CD4-positive, CD25-positive, alpha-beta regulatory T cell (primary cell): ENCODE results near the gene GAA. TPM values are rescaled to one million over a fixed set of nuclear protein-coding genes. Genes with fewer than 3 reads are reported as not detected.

Experiments
- ATAC-seq, 2 donors: fragments of 150-1000 bp; cut with Tn5 transposase; one replicate each; pipeline ENCODE4 v1.10.0; 2021; ENCODE audit warnings: low read depth in 2 of 2, moderate number of reproducible peaks in 2 of 2, moderate library complexity in 1 of 2
- DNase-seq, 3 donors: peaks; one replicate each; pipeline versions ENCODE4 v3.0.0 to v3.0.0-alpha.2; 2012 to 2022; ENCODE audit warnings: mixed read lengths in 1 of 3
- H3K27ac ChIP-seq: one replicate; pipeline ENCODE4 v1.7.0; 2013; ENCODE audit warnings: mild to moderate bottlenecking, low read length; ENCODE audit not compliant: insufficient read depth, poor library complexity, severe bottlenecking
- H3K27me3 ChIP-seq: one replicate; pipeline ENCODE4 v1.7.0; 2013; ENCODE audit warnings: low read length; ENCODE audit not compliant: control insufficient read depth, insufficient read depth
- H3K36me3 ChIP-seq: one replicate; pipeline ENCODE4 v1.7.0; 2013; ENCODE audit warnings: mild to moderate bottlenecking, low read length, moderate library complexity; ENCODE audit not compliant: control insufficient read depth, insufficient read depth
- H3K4me1 ChIP-seq: 2 replicates; pipeline ENCODE4 v1.7.0; 2013; ENCODE audit warnings: mild to moderate bottlenecking, low read length; ENCODE audit not compliant: insufficient read depth, control insufficient read depth, poor library complexity, severe bottlenecking
- H3K4me3 ChIP-seq: one replicate; pipeline ENCODE4 v1.7.0; 2013; ENCODE audit warnings: low read depth, mild to moderate bottlenecking, low read length, moderate library complexity
- H3K9me3 ChIP-seq, 2 experiments: 1 replicate in 1 of 2; 2 replicates in 1 of 2; pipeline ENCODE4 v1.7.0; 2013; ENCODE audit warnings: low read length in 2 of 2, mild to moderate bottlenecking in 1 of 2, moderate library complexity in 1 of 2; ENCODE audit not compliant: control insufficient read depth in 2 of 2
- H3K27ac Mint-ChIP-seq, 3 donors: one replicate each; pipeline ENCODE4 v1.8.0; 2020 to 2022; ENCODE audit warnings: mild to moderate bottlenecking in 3 of 3, mixed read lengths in 3 of 3, moderate library complexity in 2 of 3
- H3K27me3 Mint-ChIP-seq: one replicate; pipeline ENCODE4 v1.8.0; 2022; ENCODE audit warnings: mild to moderate bottlenecking, mixed read lengths
- H3K36me3 Mint-ChIP-seq: one replicate; pipeline ENCODE4 v1.8.0; 2020; ENCODE audit warnings: mixed read lengths
- H3K4me1 Mint-ChIP-seq, 4 donors: one replicate each; pipeline ENCODE4 v1.8.0; 2020 to 2022; ENCODE audit warnings: mixed read lengths in 4 of 4, mild to moderate bottlenecking in 1 of 4
- H3K4me3 Mint-ChIP-seq, 4 donors: one replicate each; pipeline ENCODE4 v1.8.0; 2020 to 2022; ENCODE audit warnings: mild to moderate bottlenecking in 4 of 4, mixed read lengths in 4 of 4, moderate library complexity in 3 of 4
- H3K9me3 Mint-ChIP-seq, 7 donors: one replicate each; pipeline ENCODE4 v1.8.0; 2020 to 2022; ENCODE audit warnings: mixed read lengths in 7 of 7, mild to moderate bottlenecking in 3 of 7, moderate library complexity in 2 of 7
- polyA plus RNA-seq, 4 donors: library from polyadenylated mRNA; unstranded; fragments of 300-500 nt; fragmentation: Illumina TruSeq; gene quantifications; one replicate each; pipeline ENCODE4 v1.2.3, GENCODE V29; 2021
- total RNA-seq: library from RNA; stranded (reverse); gene quantifications from one replicate; pipeline ENCODE4 v1.2.3, GENCODE V29; 2022

GAA gene
- total and polyA plus RNA-seq, 5 donors from 2014 or later, result 9.8 to 22.0 (median 11.6) TPM

DNA sequence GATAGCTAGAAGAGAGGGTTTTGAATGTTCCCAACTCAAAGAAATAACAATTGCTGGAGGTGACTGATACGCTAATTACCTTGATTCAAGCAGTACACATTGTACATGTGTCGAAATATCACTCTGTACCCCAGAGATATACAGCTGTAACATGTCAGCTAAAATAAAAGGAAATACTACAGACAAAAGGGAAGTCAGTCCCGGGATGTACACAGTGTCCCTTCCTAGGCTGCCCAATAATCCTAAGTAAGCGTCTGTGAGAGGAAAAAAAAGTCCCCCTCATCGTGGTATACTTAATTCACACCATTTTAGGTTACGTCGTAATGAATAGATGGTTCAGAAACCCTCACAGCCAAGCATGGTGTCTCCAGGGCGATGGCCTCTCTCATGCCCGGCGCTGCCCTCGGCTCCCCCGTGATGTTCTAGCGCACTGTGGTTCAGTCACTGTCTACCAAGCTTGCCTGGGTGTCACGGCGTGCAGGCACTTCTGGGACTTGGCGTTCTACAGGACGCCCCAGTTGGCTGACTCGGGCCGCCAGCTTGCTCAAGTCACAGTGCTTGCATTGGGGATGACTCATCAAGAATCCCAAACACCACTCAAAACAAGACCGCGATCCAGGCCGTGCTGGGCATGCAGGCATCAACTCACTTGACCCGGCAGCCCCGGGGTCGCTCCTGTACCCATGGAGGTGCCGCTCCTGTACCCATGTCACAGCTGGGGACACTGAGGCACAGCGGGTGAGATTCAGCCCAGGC is 37.4 kb upstream of the GAA start:
- Mint-ChIP-seq H3K36me3 (no peaks in the 10 kb centered on the region), H3K27me3 (no peaks in the 10 kb centered on the region), H3K27ac (no peak overlapping the region), H3K9me3 (no peaks in the 10 kb centered on the region), H3K4me1 (no peaks in the 10 kb centered on the region), H3K4me3 (no peak overlapping the region)
- no peaks in the 10 kb centered on the region for H3K36me3 ChIP-seq
- no peak overlapping the region for H3K27ac ChIP-seq
- H3K4me1 ChIP-seq, result no peaks in the 10 kb centered on the region
- no peaks in the 10 kb centered on the region for H3K9me3 ChIP-seq
- DNase-seq (no peak), ATAC-seq (no peak)
- H3K4me3 ChIP-seq, result no peak overlapping the region
- no peaks in the 10 kb centered on the region for H3K27me3 ChIP-seq

DNA sequence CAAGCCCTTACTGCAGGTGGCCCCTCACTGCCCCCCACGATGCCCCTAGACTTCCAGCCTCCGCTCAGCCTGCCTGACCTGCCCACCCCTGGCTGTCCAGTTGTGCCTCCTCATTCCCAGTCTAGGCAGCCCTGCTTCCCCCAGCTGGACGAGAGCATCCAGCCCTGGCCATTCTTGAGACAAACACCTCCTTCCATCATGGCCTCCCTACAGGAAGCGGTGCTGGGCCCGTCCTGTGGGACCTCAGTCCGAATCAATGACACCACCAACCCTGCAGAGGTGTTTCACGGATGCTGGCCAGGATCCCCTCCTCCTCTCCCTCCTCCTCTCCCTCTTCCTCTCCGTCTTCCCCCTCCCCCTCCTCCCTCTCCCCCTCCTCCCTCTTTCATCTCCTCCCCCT is 36.7 kb upstream of the GAA start:
- no peaks in the 10 kb centered on the region for H3K36me3 Mint-ChIP-seq
- H3K27ac ChIP-seq, result no peak overlapping the region
- H3K27ac Mint-ChIP-seq, result no peak overlapping the region
- ATAC-seq (no peak), DNase-seq (no peak)
- no peak overlapping the region for H3K4me3 ChIP-seq
- no peaks in the 10 kb centered on the region for H3K9me3 ChIP-seq
- H3K4me1 ChIP-seq, result no peaks in the 10 kb centered on the region
- no peaks in the 10 kb centered on the region for H3K9me3 Mint-ChIP-seq
- H3K27me3 Mint-ChIP-seq, result no peaks in the 10 kb centered on the region
- H3K27me3 ChIP-seq, result no peaks in the 10 kb centered on the region
- no peak overlapping the region for H3K4me3 Mint-ChIP-seq
- no peaks in the 10 kb centered on the region for H3K36me3 ChIP-seq
- H3K4me1 Mint-ChIP-seq, result no peaks in the 10 kb centered on the region

DNA sequence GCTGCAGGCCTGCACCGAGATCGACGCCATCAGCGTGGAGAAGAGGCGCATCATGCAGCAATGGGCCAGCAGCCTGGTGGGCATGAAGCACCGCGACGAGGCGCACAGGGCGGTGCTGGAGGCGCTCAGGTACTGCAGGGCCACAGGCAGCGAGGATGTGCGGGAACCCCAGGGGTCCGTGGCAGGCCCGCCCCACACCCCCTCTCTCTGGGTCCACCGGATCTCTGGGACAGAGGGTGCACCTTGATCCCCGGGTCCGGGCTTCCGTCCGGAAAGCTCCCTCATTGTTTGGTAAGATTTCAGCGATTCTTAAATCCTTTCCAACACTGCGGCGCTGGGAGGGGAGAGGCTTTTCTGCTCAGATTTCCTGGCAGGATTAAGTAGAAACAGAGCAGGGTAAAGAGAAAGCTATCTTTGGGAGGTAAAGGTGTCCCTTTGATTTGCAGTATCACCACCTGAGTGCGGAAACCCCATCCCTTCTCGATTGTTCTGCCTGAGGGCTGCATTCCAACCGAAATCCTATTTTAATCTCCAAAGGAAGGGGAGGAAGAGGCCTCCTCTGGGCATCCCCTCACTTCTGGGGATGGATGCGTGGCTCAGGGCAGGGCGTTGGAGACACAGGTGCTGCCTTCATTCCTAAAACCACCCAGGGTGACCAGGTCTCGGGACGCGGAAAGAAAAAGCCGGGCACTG is 35.8 kb upstream of the GAA start:
- no peaks in the 10 kb centered on the region for H3K4me1 Mint-ChIP-seq
- H3K9me3 Mint-ChIP-seq, result no peaks in the 10 kb centered on the region
- no peaks in the 10 kb centered on the region for H3K27me3 Mint-ChIP-seq

DNA sequence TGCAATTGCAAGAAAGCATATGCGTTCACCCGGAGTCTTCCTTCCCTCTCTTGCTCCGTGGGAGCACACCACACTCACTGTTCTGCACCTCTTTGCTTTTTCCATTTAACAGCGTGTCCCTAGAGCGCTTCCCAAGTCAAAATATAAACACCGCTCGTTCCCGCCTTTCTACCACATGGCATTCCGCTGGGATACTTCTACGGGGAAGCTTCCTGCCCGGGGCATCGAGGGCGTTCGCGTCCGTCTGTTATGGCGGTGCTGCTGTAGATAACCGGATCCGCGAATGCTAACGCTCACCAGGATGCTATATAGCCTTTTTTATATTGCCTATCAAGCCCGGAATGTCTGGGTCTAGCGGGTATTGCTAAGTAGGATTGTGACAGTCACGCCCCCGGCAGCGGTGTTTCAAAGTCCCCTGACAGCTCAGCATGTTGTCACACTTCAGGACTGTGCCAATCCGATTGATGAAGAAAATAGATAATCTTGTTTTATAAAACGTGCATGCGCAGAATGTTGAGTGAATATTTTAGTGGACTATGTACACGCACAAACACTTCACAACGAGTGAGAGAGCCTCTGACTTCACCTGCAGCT is 33.9 kb upstream of the GAA start:
- peaks cover 6% of the 10 kb centered on the region for H3K4me1 ChIP-seq
- no peaks in the 10 kb centered on the region for H3K9me3 ChIP-seq
- Mint-ChIP-seq H3K27me3 (peaks cover under 1% of the 10 kb centered on the region), H3K27ac (no peak overlapping the region), H3K36me3 (no peaks in the 10 kb centered on the region), H3K4me3 (no peak overlapping the region), H3K9me3 (no peaks in the 10 kb centered on the region), H3K4me1 (no peaks in the 10 kb centered on the region)
- ATAC-seq, result no peak
- H3K27me3 ChIP-seq, result no peaks in the 10 kb centered on the region
- DNase-seq, result no peak
- H3K27ac ChIP-seq, result no peak overlapping the region
- no peaks in the 10 kb centered on the region for H3K36me3 ChIP-seq
- no peak overlapping the region for H3K4me3 ChIP-seq

More for the DNA sequence above, 35.8 kb upstream of the GAA start:
- H3K4me1 ChIP-seq, result no peaks in the 10 kb centered on the region
- no peaks in the 10 kb centered on the region for H3K27me3 ChIP-seq
- ATAC-seq (no peak), DNase-seq (no peak)
- H3K27ac ChIP-seq, result no peak overlapping the region
- no peaks in the 10 kb centered on the region for H3K36me3 Mint-ChIP-seq
- H3K9me3 ChIP-seq, result no peaks in the 10 kb centered on the region
- no peaks in the 10 kb centered on the region for H3K36me3 ChIP-seq
- H3K27ac Mint-ChIP-seq, result no peak overlapping the region
- no peak overlapping the region for H3K4me3 ChIP-seq
- no peak overlapping the region for H3K4me3 Mint-ChIP-seq

DNA sequence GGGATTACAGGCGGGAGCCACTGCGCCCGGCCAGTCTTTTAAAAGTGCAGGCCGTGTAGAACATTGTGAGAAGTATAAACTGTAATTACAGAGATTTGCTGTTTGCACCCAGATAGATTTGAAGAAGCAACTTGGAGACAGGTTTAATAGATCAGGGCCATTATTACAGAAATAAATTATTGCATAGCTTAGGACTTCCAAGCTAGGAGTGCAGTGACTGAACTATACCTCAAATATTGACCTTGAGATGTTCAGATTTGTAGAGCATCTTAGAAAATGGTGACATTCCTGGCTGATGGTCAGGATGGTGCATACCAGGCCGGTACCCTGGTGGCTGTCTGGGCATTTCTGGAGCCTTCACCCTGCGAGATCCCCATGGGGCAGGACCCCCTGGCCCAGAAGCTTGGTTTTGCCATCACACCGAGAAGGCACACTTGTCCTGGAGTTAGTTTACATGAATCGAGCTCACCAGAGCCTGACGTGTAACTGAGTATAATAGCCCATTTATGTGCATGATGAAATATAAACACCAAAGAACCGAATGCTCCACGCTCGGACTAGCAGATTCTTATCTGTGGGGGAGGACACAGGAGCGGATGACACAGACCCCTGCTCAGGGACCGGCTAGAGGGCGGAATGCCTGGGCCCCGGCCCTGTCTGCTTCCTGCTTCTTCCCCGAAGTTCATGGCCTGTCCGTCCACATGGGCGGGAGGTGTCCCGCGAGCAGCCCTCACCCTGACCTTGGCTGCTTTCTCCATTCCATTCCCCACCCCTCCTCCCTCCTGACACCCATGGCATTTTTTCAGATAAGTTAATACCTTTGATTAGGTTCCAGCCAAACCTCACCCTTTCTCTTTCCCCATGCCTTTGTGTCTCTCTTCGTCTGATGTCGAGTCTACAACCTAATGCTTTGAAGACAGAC is 32.8 kb upstream of the GAA start:
- Histone ChIP-seq H3K9me3 (no peaks in the 10 kb centered on the region), H3K4me1 (peaks cover 6% of the 10 kb centered on the region), H3K4me3 (no peak overlapping the region), H3K36me3 (no peaks in the 10 kb centered on the region), H3K27ac (no peak overlapping the region), H3K27me3 (no peaks in the 10 kb centered on the region)
- no peak for ATAC-seq
- no peak overlapping the region for H3K4me3 Mint-ChIP-seq
- DNase-seq, result no peak
- H3K27ac Mint-ChIP-seq, result peak overlapping the region in 1 of 3 donors; percentile 50
- peaks cover 0 to 1% (median 0%) of the 10 kb centered on the region in 7 donors for H3K9me3 Mint-ChIP-seq
- peaks cover 4% of the 10 kb centered on the region for H3K27me3 Mint-ChIP-seq
- no peaks in the 10 kb centered on the region for H3K36me3 Mint-ChIP-seq
- no peaks in the 10 kb centered on the region for H3K4me1 Mint-ChIP-seq

DNA sequence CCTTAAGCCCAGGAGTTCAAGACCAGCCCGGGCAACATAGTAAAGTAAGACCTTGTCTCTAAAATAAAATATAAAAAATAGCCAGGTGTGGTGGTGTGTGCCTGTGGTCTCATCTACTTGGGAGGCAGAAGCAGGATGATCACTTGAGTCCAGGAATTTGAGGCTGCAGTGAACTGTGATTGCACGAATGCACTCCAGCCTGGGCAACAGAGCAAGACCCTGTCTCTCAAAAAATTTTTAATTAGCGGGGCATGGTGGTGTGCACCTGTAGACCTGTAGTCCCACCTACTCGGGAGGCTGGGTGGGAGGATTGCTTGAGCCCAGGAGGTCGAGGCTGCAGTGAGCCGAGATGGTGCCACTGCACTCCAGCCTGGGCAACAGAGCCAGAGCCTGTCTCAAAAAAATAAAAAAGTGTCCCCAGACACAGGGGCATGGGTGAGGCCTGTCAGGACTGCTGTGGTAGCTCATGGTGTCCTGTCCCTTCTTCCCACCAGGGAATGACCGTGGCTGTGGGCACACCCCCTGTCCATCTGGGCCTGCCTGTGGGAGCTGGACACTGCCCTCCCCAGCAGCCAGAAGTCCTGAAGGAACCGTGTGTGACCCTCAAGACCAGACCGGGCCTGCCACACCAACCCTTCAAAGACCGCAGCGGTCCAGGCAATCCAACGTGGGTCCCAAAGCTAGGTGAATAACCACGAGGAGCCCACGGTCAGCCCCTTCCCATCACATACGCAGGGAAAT is 30.8 kb upstream of the GAA start:
- H3K27me3 ChIP-seq, result no peaks in the 10 kb centered on the region
- no peaks in the 10 kb centered on the region for H3K36me3 ChIP-seq
- Mint-ChIP-seq H3K27me3 (peaks cover 10% of the 10 kb centered on the region), H3K9me3 (peaks cover 0 to 1% (median 0%) of the 10 kb centered on the region in 7 donors), H3K36me3 (no peaks in the 10 kb centered on the region), H3K4me1 (no peaks in the 10 kb centered on the region), H3K4me3 (no peak overlapping the region), H3K27ac (no peak overlapping the region)
- ATAC-seq (no peak), DNase-seq (no peak)
- H3K4me1 ChIP-seq, result peaks cover 6% of the 10 kb centered on the region
- H3K9me3 ChIP-seq, result no peaks in the 10 kb centered on the region
- H3K27ac ChIP-seq, result no peak overlapping the region
- H3K4me3 ChIP-seq, result no peak overlapping the region
